Measurements from ENCODE around the gene RWDD3. TPM values are rescaled to one million over a fixed set of nuclear protein-coding genes. Genes with fewer than 3 reads are reported as not detected.
A peak's percentile ranks its signal among the peaks of the same experiment; 100 is the strongest.

The RWDD3 gene
- 11.2 and 12.7 TPM in 2 replicates for total RNA-seq

GRCh38 chr1:95233737-95234500 lies at the start of gene RWDD3:
RWDD3 (plus strand) TSS chr1:95234210; CDS start chr1:95234231, 21 bp downstream.
- peak within 1 kb of the TSS; percentile 94 for H2AFZ ChIP-seq (ENCODE audit: low read length)
- peaks cover 43% of the 10 kb centered on the region for H3K79me2 ChIP-seq (ENCODE audit: insufficient read depth, low read length)
- peaks cover 11% of the 10 kb centered on the region for H4K20me1 ChIP-seq (ENCODE audit: insufficient read depth, low read length)
- DNase-seq (ENCODE audit: insufficient read length, low spot score, missing footprints): peak; percentile 98
- no peaks in the 10 kb centered on the region for H3K36me3 ChIP-seq (ENCODE audit: insufficient read depth, low read length)
- H3K4me2 ChIP-seq (ENCODE audit: insufficient read depth, low read length): peak within 1 kb of the TSS; percentile 89
- H3K4me3 ChIP-seq (ENCODE audit: insufficient read depth, low read length): peak within 1 kb of the TSS; percentile 88
- peaks cover 19% of the 10 kb centered on the region for H3K4me1 ChIP-seq (ENCODE audit: insufficient read depth, low read length)
- peak; percentile 58 for TF ChIP-seq CTCF (IDR thresholded peaks at IDR 0.05; ENCODE audit: extremely low read depth, low read depth, low read length)
- H3K9me3 ChIP-seq (ENCODE audit: low read depth, low read length): no peaks in the 10 kb centered on the region
- no peaks in the 10 kb centered on the region for H3K27me3 ChIP-seq (ENCODE audit: insufficient read depth, low read length)
- peak within 1 kb of the TSS; percentile 58 for H3K27ac ChIP-seq (ENCODE audit: low read depth, low read length)

GRCh38 chr1:95186149-95186548 lies 47.9 kb upstream of the RWDD3 start:
- TF ChIP-seq CTCF (IDR thresholded peaks at IDR 0.05; ENCODE audit: extremely low read depth, low read depth, low read length): no peak
- Histone ChIP-seq H3K27me3 (ENCODE audit: insufficient read depth, low read length) (no peaks in the 10 kb centered on the region), H3K4me1 (ENCODE audit: insufficient read depth, low read length) (no peaks in the 10 kb centered on the region), H3K27ac (ENCODE audit: low read depth, low read length) (no peak overlapping the region), H3K4me3 (ENCODE audit: insufficient read depth, low read length) (no peak overlapping the region), H4K20me1 (ENCODE audit: insufficient read depth, low read length) (no peaks in the 10 kb centered on the region), H2AFZ (ENCODE audit: low read length) (no peak overlapping the region), H3K79me2 (ENCODE audit: insufficient read depth, low read length) (no peaks in the 10 kb centered on the region), H3K36me3 (ENCODE audit: insufficient read depth, low read length) (no peaks in the 10 kb centered on the region), H3K9me3 (ENCODE audit: low read depth, low read length) (no peaks in the 10 kb centered on the region), H3K4me2 (ENCODE audit: insufficient read depth, low read length) (no peak overlapping the region)
- no peak for DNase-seq (ENCODE audit: insufficient read length, low spot score, missing footprints)

GRCh38 chr1:95193591-95193990 lies 40.4 kb upstream of the RWDD3 start:
- Histone ChIP-seq H3K79me2 (ENCODE audit: insufficient read depth, low read length) (no peaks in the 10 kb centered on the region), H2AFZ (ENCODE audit: low read length) (no peak overlapping the region), H4K20me1 (ENCODE audit: insufficient read depth, low read length) (no peaks in the 10 kb centered on the region), H3K4me2 (ENCODE audit: insufficient read depth, low read length) (no peak overlapping the region), H3K9me3 (ENCODE audit: low read depth, low read length) (no peaks in the 10 kb centered on the region), H3K36me3 (ENCODE audit: insufficient read depth, low read length) (no peaks in the 10 kb centered on the region), H3K4me1 (ENCODE audit: insufficient read depth, low read length) (no peaks in the 10 kb centered on the region), H3K4me3 (ENCODE audit: insufficient read depth, low read length) (no peak overlapping the region), H3K27me3 (ENCODE audit: insufficient read depth, low read length) (no peaks in the 10 kb centered on the region), H3K27ac (ENCODE audit: low read depth, low read length) (no peak overlapping the region)
- no peak for DNase-seq (ENCODE audit: insufficient read length, low spot score, missing footprints)
- no peak for TF ChIP-seq CTCF (IDR thresholded peaks at IDR 0.05; ENCODE audit: extremely low read depth, low read depth, low read length)

- no peaks in the 10 kb centered on the region for H3K27me3 ChIP-seq (ENCODE audit: insufficient read depth, low read length)
- no peak for TF ChIP-seq CTCF (IDR thresholded peaks at IDR 0.05; ENCODE audit: extremely low read depth, low read depth, low read length)
- H4K20me1 ChIP-seq (ENCODE audit: insufficient read depth, low read length): no peaks in the 10 kb centered on the region
- no peak overlapping the region for H2AFZ ChIP-seq (ENCODE audit: low read length)
- H3K79me2 ChIP-seq (ENCODE audit: insufficient read depth, low read length): no peaks in the 10 kb centered on the region
- H3K4me3 ChIP-seq (ENCODE audit: insufficient read depth, low read length): no peak overlapping the region
- no peaks in the 10 kb centered on the region for H3K36me3 ChIP-seq (ENCODE audit: insufficient read depth, low read length)
- no peak for DNase-seq (ENCODE audit: insufficient read length, low spot score, missing footprints)
- no peak overlapping the region for H3K27ac ChIP-seq (ENCODE audit: low read depth, low read length)
- no peaks in the 10 kb centered on the region for H3K4me1 ChIP-seq (ENCODE audit: insufficient read depth, low read length)
- H3K9me3 ChIP-seq (ENCODE audit: low read depth, low read length): no peaks in the 10 kb centered on the region
- no peak overlapping the region for H3K4me2 ChIP-seq (ENCODE audit: insufficient read depth, low read length)
Measured at GRCh38 chr1:95195046-95195445, 39.0 kb upstream of the RWDD3 start.

All from osteoblast (primary cell).